ENCODE data around the gene RHOBTB1. TPM values are rescaled to one million over a fixed set of nuclear protein-coding genes. Genes with fewer than 3 reads are reported as not detected.

Gene RHOBTB1
- total and polyA plus RNA-seq, 9 of the 15 experiments (the other 6 are each of a cell fraction or from before 2014, with no cell fraction given), result 1.7 to 11.7 (median 9.3) TPM

- TF ChIP-seq SMARCB1 (IDR thresholded peaks at IDR 0.05; ENCODE audit: insufficient read length, low read depth) (peak; percentile 16), ZNF318 (IDR thresholded peaks at IDR 0.05; ENCODE audit: borderline replicate concordance in 1 of 2, low read depth in 1 of 2) (no peak), HDGF (IDR thresholded peaks at IDR 0.05) (0 out of 2 replicates have a peak, but pooled peaks have one; percentile 10), ZNF586 (CRISPR knock-in tag; conservative IDR thresholded peaks at IDR 0.05) (0 out of 2 replicates have a peak, but pooled peaks have one; percentile 21), ZFX (CRISPR knock-in tag; IDR thresholded peaks at IDR 0.05) (0 out of 2 replicates have a peak, but pooled peaks have one; percentile 3), STAG1 (CRISPR knock-in tag; IDR thresholded peaks at IDR 0.05; ENCODE audit: borderline replicate concordance) (no peak), CTCF (IDR thresholded peaks at IDR 0.05 in 2 of 3, conservative IDR thresholded peaks at IDR 0.05 in 1 of 3; ENCODE audit: insufficient read depth in 2 of 3, low read depth in 1 of 3, low read length in 3 of 3) (no peak), SMC3 (conservative IDR thresholded peaks at IDR 0.05; ENCODE audit: insufficient read depth, low read depth, low read length) (no peak), NFIX (CRISPR knock-in tag; IDR thresholded peaks at IDR 0.05; ENCODE audit: low read depth) (no peak), DEAF1 (CRISPR knock-in tag; IDR thresholded peaks at IDR 0.05) (no peak), MIER1 (IDR thresholded peaks at IDR 0.05; ENCODE audit: low read depth) (peak; percentile 30; the same call in 1 of the 2 replicates), BHLHE40 (IDR thresholded peaks at IDR 0.05; ENCODE audit: low read length) (0 out of 2 replicates have a peak, but pooled peaks have one; percentile 11), SIRT6 (IDR thresholded peaks at IDR 0.05; ENCODE audit: low read depth, low read length) (no peak), ZKSCAN3 (CRISPR knock-in tag; IDR thresholded peaks at IDR 0.05) (no peak), FOXJ3 (CRISPR knock-in tag; IDR thresholded peaks at IDR 0.05) (peak; percentile 78)
Observed at GRCh38 chr10:60943316-60944057, 498 bp downstream of the RHOBTB1 start (continued).

Measured in K562 (cell line).